Activated T-cell treated with anti-CD3 and anti-CD28 coated beads, Interleukin-2, amount 50 U/mL, for 48 hours (primary cell): ENCODE results near the gene AFAP1.

Experiments used
- DNase-seq, 2 experiments: peaks; one replicate each; pipeline ENCODE4 v3.0.0-alpha.2; 2020

The AFAP1 gene

GRCh38 chr4:7910952-7911578 lies 28.6 kb downstream of the AFAP1 start:
- DNase-seq, result no peak

- no peak for DNase-seq
Measured at GRCh38 chr4:7910263-7910896, 29.3 kb downstream of the AFAP1 start.

GRCh38 chr4:7909463-7910262 lies 30.0 kb downstream of the AFAP1 start:
- no peak for DNase-seq

DNA sequence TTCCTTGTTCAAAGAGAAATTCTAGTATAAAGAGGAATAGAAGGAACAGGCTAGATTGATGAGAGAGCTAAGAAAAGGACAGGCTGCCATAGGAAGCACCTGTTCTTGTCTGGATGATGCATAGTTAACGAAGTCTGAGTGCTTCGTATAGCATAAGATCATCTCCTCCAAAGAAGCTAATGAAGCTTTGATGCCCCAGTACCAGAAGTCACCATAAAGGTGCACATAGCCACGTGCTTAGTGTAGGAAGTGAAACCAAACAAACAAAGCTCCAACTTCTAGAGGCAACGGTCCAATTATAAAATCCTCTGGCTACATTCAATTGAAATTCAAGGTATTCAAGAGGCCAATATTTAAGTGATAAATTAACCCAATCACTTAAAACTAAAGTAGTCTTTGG lies 31.0 kb downstream of the AFAP1 start:
- DNase-seq, result no peak

DNA sequence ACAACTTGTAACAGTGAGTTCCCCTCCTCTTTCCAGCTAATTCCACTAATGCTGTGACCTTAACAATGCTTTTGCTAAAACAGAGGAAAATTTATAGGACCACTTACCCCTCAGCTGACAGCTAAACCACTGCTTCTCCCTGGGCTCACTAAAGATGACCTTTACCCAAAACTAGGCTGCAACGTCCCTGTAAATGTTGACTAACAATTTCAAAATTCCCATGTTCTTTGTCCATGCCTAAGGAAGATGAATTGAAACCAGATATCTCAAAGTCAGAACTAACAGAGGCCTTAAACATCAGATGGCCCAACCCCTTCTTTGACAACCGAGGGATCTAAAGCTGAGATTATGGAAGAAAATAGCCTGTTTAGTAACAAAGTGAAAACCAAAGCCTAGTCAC lies 32.5 kb downstream of the AFAP1 start:
- DNase-seq, result no peak

DNA sequence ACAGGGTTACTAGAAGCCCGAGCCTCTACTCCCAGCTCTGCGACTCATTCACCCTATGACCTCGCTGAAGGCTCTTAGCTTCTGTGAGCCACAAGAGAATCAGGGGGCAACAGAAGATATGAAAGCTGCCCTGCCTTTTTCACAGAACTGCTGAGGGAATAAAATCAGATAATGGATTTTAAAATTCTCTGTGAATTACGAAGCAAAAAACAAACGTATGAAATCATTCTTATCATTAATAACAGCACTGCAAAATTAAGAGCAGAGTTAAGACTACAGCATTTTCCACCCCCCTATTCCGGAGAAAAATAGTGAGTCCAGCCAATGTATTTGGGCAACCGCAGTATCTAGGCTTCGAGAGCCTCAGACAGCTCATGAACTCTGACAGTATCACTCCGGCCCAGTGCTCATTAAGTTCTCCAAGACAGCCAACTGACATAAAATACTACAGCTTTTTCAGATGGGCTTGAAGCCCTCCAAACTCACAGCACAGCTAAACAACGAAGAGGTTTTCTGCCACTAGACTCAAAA lies 33.4 kb downstream of the AFAP1 start:
- DNase-seq, result no peak

GRCh38 chr4:7904952-7905915 lies 34.4 kb downstream of the AFAP1 start:
- DNase-seq, result no peak

DNA sequence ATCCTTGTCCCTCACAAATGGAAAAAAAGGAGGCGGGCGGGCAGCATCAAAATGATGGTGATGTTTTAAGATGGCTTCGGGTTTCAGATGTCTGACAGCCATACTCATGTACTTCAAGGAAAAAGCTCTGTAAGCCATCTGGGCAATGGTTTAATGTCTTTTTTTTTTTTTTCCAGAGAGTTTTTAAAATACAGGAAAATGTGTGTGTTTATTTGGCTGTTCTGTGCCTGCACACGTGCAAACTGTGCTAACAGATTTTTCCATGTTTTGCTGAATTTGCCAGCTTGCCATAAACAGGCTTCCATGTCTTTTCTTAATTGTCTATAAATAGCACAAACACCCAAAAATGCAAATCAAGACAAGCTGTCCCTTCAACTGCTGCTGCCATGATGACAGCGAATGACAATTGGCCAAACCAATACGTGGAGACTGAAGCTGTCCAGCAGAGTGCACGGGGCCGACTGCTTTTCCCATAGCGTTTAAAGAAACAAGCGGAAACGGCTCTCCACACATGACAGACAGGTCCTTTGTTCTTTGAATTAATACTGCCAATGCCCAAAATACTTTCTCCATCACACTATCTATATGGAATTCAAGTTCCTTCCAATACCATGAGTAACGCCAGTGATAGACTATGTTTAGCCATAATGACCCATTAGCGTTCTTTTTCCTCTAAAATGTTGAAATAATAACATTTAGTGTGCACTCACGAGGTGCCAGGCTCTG lies 35.7 kb downstream of the AFAP1 start:
- no peak for DNase-seq

DNA sequence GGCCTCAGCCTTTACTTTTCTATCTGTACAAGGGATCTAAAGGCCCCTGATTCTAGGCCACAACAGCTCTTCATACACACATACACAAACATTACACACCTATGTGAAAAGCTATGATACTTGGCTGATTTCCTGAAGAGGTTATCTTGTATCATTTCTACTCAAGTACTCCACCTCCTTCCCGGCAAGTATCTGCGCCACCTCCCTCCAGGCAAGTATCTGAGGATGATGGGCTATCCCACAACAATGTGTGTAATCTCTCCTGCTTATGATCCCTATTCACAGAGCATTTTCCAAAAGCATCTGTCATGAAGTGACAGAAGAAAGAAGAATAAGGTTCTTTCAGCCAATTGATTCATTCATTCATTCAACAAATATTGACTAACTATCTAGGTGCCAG lies 36.8 kb downstream of the AFAP1 start:
- no peak for DNase-seq

DNA sequence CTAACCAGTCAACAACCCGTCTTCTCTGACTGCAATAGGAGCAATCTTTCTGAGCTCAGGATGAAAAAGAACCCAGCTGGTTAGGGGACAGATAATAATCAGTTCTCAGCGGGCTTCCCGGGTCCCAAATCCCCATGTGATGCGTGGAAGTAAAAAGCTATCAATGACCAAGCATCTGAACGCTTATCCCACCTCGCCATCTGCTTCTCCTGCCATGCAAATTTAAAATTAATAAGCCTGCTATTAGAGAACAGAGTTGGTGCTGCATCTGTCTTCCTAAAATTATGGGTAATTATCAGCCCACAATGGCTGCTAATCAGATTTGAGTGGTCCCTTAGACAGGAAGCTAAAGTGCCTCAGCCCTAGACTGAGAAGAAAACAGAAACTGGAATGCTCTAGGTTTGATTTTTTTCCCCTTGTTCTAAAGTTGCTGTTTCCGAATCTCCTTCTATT lies 37.5 kb downstream of the AFAP1 start:
- no peak for DNase-seq

- no peak for DNase-seq
Measured at GRCh38 chr4:7901311-7901885, 38.3 kb downstream of the AFAP1 start.

GRCh38 chr4:7900334-7900909 lies 39.2 kb downstream of the AFAP1 start:
- no peak for DNase-seq

- no peak for DNase-seq
Measured at GRCh38 chr4:7899184-7899869, 40.3 kb downstream of the AFAP1 start.

- DNase-seq, result no peak
Measured at GRCh38 chr4:7898385-7898784, 41.3 kb downstream of the AFAP1 start.

DNA sequence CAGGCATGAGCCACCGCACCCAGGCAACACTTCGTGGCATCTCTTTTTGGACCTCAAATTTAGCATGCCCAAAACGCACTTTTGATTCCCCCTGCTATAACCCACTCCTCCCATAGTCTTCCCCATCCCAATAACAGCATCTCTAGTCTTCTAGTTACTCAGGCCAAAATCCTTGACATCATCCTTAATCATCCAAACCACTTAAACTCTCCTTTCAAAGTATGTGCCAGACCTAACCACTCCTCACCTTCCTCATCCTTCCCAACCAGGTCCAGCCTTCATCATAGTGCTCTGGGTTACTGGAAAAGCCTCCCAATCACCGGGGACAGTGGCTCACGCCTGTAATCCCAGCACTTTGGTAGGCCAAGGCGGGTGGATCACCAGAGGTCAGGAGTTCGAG lies 41.9 kb downstream of the AFAP1 start:
- DNase-seq, result no peak

GRCh38 chr4:7894677-7895181 lies 44.9 kb downstream of the AFAP1 start:
- no peak for DNase-seq

DNA sequence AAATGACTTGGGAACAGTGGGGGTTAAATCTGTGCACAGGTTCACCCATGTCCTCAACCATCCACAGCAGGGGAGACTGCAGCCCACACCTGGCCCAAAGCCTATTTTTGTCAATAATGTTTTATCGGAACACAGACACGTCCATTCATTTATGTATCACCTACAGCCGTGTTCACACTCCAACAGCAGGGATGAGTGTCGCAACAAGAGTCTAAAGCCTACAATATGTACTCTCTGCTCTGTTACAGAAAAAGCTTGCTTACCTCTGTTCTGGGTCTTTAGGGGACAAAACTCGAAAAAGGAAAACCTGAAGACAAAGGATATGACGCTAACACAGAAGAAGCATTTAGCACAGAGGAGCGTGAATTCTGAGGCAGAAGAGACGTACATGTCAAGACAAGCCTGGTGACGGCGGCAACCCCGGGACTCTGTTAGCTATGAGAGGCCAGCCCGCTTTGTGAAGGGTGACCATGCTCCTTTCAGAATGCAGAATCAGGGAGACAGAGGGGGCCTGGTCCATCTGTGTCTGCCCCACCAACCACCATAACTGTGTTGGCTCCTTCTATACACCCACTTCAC lies 45.5 kb downstream of the AFAP1 start:
- DNase-seq, result no peak

- DNase-seq, result no peak
Measured at GRCh38 chr4:7893539-7893938, 46.1 kb downstream of the AFAP1 start.

DNA sequence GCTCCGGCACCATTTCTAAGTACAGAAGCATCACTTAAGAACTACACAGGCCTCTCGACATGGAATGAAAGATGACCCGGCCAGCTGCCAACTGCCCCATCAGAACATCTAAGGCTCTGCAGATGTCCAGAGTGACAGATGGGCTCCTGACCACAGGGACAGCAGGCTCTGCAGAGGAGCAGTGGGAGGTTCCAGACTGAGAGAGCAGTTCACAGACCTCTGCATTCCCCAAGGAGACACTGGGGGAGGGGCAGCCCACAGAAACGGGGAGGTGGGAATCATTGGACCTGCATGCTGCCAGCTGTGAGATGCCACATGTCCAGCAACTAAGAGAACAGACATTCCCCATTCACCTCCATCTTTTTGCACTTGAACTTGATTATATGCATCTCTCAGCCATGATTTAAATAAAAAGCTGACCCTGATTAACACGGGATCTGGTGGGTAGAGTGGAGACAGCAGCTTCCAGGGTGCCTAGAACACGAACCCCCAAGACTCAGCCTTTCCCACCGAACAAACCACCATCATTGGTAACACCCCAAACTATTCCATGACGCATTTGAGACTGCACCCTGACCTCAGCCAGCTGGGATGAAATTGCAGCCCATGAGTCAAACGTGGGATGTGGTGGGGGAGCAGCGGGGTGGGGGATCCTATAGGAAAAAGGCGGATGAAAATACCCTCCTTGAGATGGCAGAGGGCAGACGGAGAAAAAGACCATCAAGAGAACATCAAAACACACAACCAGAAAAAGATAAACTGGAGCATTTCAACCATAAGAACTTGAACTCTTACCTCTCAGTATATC lies 47.2 kb downstream of the AFAP1 start:
- no peak for DNase-seq
